Islet precursor cell (in vitro differentiated cells): ENCODE results near the gene RBFOX1.

Experiments
- DNase-seq: peaks from one replicate; pipeline ENCODE4 v3.0.0-alpha.2; 2018

RBFOX1 gene

GRCh38 chr16:7332611-7333010 is at the start of gene RBFOX1:
Gene RBFOX1, plus strand, starts transcription at chr16:7332845.
- DNase-seq, result no peak

GRCh38 chr16:7284780-7285179 is 47.9 kb upstream of the RBFOX1 start:
- DNase-seq, result no peak

- DNase-seq, result no peak
Measured at GRCh38 chr16:7285520-7285919, 47.1 kb upstream of the RBFOX1 start.

DNA sequence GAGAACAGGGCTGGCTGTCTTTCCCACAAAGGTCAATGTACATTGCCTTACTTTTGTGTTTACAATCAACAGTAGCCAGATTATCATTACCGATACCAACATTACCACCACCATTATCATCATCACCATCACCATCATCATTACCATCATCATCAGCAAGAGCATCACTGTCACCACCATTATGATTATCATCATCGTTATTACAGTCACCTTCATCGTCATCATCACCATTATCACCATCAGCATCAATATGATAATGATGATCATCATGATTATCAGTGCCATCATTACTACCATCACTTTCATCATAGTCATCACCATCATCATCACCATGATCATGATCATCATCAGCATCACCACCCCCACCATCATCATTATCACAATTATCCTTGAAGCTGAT is 43.3 kb upstream of the RBFOX1 start:
- no peak for DNase-seq

DNA sequence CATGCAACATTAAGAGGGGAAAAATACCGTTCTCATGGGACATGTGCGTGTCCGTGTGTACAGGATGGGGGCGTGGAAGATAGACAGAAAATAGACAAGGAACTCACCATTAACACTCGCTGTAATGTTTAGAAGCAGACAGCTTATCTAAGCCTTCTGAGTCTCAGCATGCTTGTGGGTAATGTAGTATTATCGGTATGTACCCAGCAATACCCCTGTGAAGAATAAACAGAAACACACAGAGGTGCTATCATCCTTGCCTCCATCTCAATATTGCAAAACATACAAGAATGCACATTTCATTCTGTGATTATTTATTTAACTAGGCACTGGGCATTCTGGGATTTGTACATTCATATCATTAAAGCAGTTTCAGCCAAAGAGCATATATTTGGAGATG is 42.0 kb upstream of the RBFOX1 start:
- DNase-seq, result no peak

DNA sequence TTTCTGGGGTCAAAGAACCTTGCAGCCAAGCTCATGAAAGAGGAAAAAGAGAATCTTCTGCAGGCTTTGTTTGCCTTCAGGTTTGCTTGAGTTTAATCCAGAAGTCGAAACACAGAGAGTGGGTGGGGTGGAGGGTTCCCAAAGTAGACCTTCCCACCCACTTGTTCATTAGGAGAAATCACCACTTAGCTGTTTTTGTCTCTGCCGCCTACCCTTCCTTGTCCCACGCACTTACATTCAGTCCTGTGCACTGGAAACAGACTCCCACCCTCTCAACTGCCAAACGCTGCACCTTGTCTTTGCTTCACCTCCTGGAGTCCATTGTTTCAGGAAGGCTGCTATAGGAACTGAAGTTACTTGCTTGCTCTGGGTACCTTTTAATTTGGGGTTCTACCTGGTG is 38.6 kb upstream of the RBFOX1 start:
- no peak for DNase-seq

DNA sequence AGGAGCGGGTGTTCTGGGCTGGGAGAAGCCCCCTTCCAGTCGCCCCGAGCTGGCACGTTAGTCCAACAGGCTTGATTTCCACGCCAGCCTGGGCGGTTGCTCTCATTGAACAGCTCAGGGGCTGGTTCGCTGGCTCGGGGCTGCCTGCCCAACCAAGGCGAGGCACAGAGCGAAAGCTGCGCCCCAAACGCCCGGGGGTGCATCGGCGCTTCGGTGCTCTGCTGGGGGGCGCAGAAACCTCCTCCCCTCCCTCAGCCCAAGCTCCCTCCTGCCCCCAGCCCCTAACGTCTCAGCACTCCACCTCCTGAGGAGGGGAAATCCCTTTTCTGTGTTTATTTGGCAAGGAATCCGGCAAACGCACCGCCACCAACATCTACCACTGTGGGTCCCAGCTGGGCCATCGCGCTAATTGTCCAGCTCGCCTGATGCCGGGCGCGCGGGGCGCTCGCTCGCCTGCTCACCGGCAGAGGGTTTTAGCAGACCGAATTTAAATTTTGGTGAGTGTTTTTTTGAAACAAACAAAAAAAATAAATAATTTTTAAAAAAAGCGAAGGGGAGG is 29.5 kb upstream of the RBFOX1 start:
- peak; percentile 64 for DNase-seq

DNA sequence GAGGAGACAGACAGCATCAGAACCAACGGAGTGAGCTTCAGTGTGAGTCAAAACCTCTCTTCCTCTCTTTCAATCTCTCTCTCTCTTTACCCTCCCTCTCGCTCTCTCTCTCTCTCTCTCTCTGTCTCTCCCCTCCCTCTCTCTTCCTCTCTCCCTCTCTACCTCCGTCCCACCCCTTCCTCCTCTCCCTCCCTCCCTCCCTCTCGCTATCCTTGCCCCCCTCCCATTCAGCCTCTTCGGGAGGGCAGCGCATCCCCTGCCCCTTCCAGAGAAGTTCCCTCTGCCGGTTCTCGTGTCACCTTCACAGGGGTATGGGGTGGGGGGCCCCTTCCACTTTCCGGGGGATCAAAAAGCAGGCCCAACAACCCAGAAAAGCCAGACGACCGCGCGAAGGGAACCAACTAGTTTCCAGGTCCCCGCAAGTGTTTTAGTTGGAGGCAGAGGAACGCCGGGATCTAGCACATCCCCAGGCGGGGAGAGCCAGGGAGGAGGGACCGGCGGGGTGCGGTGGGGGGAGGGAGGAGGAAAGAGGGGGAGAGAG is 28.9 kb upstream of the RBFOX1 start:
- DNase-seq, result no peak

- no peak for DNase-seq
Measured at GRCh38 chr16:7304279-7304678, 28.4 kb upstream of the RBFOX1 start.

- no peak for DNase-seq
Measured at GRCh38 chr16:7304958-7305357, 27.7 kb upstream of the RBFOX1 start.

DNA sequence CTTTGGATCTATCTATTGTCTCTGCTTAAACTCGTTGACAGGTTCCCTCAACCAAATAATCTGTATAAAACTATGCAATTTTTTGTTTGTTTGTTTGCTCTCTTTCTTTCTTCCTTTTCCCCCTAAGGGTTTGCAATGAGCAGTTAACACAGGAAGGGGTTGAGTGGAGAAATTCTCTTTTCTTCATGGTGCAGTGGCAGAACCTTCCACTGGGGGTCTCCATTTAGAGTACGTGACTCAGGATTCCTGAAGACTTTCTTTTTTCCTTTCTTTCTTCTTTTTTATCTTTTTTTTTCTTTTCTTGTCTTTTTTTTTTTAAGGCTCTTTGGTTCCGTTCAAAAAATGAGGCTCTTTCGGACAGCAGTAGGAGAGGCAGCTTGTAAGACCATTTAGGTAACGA is 19.5 kb upstream of the RBFOX1 start:
- DNase-seq, result no peak

DNA sequence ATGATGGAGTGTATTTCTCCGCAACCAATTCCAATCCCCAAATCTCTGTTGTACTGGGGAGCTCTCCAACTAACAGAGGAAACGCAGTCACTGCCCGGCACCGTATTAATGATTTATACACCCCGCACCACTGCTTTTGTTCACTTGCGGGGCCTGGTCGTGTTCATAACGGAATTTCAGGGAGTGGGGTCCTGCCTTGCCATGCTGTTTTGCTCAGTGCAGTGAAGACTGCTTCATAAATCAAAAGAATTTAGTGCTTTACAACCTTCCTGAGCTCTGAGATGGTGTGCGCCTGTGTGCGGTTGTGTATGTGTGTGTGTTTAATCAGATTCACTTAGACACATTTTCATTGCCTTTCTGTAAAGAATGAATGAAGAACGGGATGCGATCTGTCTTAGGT is 18.5 kb upstream of the RBFOX1 start:
- no peak for DNase-seq

GRCh38 chr16:7315813-7316212 is 16.8 kb upstream of the RBFOX1 start:
- no peak for DNase-seq

- no peak for DNase-seq
Measured at GRCh38 chr16:7316281-7316888, 16.3 kb upstream of the RBFOX1 start.

DNA sequence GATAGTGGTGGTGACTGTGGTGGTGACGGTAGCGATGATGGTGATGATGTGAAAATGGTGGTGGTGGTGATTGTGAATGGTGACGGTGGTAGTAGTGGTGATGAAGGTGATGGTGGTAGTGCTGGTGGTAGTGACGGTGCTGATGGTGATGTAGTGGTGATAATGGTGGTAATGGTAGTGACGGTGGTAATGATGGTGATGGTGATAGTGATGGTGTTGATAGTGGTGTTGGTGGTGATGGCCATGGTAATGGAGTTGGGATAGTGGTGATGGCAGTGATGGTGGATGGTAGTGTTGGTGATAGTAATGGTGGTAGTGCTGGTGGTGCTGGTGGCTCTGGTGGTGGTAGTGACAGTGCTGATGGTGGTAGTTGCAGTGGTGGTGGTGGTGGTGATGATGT is 14.7 kb upstream of the RBFOX1 start:
- DNase-seq, result no peak

DNA sequence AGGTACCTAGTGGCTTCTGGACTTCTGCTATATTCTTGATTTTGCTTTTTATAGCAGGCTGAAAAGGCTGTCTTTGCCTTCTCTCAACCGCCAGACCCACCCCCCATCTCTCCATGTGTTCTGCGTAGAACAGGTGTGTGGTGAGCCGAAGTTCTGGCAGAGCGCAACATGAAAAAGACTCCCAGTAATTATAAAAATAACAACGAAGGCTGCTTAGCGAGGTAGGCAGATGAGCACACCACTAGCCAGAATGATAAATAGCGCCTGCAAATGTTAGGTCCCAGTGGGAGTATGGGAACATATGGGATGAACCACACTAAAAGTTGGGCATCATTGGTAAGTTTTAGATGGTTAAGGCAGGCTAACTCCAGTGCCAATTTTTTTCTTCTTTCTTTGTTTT is 14.0 kb upstream of the RBFOX1 start:
- DNase-seq, result no peak

- no peak for DNase-seq
Measured at GRCh38 chr16:7319514-7319913, 13.1 kb upstream of the RBFOX1 start.

DNA sequence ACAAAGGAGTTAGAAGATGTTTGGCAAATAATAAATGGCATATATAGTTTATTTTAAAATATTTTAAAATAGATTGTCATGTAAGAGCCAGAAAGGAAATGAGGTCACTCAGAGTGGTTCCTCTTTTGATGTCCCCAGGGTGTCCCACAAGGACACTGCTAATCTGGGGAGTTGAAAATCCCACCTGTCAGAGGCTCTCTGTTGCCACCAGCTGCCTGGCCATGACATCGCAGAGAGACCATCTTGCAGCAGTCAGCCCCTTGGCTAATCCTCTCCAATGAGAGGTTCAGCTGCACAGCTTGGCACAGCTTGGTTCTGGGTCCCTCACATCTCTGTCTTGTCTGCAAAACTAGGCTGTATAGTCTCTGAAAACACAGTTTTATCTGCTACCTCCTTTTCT is 11.0 kb upstream of the RBFOX1 start:
- DNase-seq, result no peak

DNA sequence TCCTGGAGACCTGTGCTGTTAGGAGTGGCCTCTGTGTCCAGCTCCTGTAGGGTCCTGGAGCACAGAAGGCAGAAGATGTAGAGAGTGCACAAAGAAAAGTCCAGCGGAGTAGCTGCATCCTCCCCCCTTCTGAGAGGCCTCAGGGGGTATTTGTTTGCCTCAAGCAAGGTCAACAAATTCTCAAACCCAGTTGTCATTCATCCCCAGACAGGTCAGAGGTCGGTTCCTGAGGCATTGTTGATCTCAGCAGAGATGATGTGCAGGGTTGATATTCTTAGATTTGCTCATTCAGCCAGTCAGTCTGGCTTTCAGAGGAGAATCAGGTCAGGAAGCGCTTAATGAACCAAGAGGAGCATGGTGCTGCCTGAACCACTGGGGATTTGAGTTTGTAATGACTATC is 8.3 kb upstream of the RBFOX1 start:
- peak; percentile 57 for DNase-seq

DNA sequence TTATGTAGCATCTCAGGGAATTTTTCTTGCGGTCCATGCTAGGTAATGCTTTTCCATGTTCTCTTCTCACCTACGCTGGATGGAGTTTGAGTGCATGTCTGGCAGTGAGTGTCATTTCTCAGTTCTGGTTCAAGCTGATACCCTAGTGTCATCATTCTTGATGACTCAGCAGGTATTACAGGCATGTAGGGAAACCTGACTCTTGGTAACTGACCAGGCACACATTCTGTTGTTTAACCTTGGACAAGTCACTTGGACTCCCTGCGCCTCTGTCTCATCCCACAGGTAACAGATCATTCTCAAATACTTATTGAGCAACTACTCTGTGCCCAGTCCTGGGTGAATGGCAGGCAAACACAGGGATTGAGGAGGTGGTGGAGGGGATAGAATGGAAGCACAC is 6.8 kb upstream of the RBFOX1 start:
- no peak for DNase-seq

DNA sequence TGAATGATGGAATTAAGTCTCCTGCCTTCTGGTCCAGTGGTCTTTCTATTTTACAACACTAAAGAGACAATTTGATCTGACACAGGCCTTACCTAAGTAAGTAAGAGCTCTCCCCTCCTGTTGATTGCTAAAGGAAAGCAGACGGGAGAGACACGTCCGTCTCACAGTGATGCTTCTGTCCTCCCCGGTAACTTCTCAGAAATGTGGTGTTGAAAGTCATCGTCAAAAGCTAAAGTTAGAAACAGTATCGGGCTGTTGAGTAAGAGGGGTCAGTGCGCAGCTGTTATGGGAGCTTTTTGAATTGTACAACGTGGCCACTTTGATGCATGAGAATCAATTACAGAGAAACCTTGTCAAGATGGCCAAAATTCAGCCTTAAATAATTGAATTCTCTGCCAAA is 1.9 kb upstream of the RBFOX1 start:
- no peak for DNase-seq

DNA sequence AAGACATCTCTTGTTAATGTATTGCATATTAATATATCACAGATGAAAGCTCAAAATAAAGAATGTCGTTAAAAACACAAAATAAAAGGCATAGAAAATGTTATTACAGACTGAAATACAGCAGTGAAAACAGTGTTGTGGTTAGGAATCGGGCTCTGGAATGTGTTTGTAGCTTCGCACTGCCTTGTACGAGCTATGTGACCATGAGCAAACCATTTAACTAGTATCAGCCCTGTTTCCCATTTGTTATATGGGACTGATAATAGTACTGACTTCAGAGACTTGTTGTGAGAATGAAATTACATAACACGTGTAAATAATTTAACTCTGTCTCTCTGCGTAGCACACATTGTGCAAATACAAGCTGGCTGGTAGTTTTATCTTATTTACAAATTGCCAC is 648 bp upstream of the RBFOX1 start:
- DNase-seq, result no peak

DNA sequence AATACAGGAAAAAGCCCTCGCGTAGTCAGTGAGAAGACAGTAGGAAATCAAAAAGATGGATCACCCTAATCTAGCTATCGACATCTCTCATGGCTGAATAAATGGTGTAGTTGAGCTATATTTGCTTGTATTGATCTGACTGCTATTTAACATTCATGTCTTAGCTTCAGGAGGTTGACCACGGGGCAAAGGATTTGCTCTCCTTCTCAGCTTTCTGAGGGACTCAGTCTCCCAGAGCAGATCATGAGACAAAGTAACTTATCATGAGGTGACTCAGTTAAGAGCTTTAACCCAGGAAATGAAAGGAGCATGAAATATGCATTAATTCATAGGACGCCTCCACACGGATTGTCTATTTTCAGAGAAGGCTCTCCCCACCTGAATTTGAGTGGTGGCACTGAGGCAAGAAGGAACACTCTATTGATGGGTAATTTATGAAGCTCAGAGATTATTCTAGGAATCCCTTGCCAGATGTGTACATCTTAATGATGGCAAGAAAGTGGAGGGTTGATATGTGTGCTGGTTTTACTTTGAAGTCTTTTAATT is 608 bp downstream of the RBFOX1 start:
- DNase-seq, result no peak

DNA sequence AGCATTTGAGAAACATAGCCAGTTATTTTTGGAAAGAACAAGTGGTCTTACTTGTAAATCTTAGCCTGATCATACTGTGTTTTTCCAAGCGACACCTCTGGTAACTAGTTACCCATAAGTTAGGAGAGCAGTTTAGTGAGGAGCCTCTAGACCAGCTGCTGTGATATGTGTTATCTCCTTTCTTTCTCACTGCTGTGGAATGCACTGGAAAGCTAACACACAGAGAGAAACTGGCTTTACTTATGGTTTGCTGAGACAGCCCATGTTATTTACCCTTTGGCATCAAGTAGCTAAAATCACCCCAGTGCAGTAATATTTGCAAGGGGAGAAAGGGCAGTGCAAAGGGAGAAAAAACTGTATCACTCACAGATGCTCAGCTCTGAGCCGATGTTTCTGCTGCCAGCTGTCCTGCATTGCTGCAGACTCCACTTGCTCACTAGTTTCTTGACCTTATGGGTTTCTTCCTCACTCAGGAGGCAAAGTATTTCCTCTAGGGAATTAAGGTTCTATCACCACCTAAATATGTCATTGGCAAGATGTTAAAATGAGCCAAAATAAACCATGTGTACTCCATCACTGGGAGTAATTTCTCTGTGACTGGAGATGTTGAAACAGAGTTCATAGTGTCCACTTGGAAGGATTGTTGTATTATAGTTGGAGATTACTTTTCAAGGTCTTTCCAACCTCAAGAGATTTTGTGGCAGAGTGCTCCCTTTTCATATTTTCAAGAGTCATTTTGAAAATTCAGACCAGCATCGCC is 2.3 kb downstream of the RBFOX1 start:
- no peak for DNase-seq
